Measurements from ENCODE around the gene SIT1.
A peak's percentile ranks its signal among the peaks of the same experiment; 100 is the strongest.

DNA sequence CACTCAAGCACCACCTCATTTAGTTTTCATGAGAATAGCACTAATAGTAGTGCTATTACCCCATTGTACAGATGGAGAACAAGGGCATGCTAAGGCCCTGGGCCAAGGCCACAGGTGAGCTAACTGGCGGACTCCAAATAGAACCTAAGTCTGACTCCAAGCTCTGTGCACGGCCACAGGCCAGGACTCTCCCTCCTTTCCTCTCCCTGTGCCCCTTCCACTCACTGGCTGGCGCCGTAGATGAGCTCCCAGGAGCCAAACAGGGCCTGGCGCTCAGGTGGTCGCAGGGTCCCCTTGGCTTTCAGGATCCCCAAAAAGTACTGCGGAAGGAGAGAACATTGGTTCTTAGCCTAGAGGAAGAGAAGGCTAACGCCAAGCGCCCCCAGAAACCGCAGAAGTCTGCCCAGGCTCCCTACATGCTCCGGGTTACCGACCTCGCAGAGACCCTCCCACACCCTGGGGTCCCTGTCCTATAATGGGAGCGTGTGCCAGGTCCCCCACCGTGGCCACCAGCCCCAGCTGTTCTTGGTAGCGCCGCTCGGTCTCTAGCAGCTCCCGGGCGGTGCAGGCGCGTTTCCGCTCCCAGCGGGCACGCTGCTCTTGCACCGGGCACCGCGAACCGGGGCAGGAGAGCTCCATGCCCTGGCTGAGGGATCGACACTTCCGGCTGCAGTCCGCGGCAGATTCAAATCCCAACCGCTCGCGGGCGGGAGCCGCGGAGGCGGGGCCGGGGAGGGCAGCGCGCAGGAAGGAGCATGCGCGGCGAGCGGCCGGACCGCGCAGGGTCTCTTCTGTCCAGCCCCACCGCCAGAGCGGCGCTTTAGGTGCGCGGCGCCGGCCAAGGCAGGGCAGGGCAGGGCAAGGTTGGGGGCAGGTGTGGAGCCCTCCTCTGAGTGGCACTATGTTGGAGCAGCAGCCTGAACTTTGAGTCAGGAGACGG is 14.1 kb upstream of the SIT1 start, which contains the start of gene ARHGEF39:
- TF ChIP-seq POLR2AphosphoS5 (IDR thresholded peaks at IDR 0.05; ENCODE audit: low read depth, low read length), result peak; percentile 26; the same call in 1 of the 2 replicates
- TF ChIP-seq TAF1 (IDR thresholded peaks at IDR 0.05; ENCODE audit: low read depth, low read length), result no peak

Measured in GM12891 (cell line).